ENCODE results near the gene CTIF.

Gene CTIF

DNA sequence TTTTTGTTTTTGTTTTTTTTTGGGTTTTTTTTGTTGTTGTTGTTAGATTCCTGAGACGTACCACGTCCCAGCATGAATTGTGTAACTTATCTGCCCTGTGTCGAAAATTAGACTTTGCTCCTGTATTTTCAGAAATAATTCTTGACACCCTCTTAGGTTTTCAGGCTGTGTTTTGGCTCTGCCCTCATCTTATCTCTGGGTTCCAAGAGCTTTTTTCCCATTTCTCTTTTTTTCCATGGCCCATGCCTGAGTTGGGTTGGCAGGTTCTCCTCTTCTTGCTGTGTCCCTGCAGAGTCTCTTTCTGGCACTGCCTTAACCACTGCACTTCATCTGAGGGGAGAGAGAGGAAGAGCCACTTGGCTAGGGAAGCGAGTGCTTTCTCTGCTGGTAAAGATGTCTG, 42.4 kb downstream of the CTIF start:
- DNase-seq (ENCODE audit: insufficient read length, low spot score) (no peak), FAIRE-seq (no peak)
- TF ChIP-seq, protein P1, sequence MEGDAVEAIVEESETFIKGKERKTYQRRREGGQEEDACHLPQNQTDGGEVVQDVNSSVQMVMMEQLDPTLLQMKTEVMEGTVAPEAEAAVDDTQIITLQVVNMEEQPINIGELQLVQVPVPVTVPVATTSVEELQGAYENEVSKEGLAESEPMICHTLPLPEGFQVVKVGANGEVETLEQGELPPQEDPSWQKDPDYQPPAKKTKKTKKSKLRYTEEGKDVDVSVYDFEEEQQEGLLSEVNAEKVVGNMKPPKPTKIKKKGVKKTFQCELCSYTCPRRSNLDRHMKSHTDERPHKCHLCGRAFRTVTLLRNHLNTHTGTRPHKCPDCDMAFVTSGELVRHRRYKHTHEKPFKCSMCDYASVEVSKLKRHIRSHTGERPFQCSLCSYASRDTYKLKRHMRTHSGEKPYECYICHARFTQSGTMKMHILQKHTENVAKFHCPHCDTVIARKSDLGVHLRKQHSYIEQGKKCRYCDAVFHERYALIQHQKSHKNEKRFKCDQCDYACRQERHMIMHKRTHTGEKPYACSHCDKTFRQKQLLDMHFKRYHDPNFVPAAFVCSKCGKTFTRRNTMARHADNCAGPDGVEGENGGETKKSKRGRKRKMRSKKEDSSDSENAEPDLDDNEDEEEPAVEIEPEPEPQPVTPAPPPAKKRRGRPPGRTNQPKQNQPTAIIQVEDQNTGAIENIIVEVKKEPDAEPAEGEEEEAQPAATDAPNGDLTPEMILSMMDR (IDR thresholded peaks at IDR 0.05; ENCODE audit: insufficient read depth, missing control alignments), result no peak

DNA sequence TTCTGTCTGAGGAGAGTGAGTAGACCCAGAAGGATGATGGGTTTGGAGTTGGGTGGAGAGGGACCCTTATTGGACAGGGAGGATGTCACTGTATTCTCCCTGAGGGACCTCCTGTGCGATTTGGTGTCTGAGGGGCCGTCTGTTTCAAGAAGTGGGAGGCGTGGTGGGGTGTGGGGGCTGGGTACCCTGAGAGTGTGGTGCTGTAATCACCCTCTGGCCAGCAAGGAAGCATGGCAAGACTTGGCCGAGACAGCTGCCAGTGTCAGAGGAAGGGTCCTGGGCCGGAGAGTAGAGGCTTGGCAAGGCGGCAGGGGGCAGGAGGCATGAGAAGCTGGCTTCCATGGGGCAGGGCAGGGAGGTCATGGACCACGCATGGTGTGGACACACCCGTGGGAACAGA, 43.1 kb downstream of the CTIF start:
- DNase-seq (ENCODE audit: insufficient read length, low spot score), result no peak
- TF ChIP-seq, protein P1 (IDR thresholded peaks at IDR 0.05; ENCODE audit: insufficient read depth, missing control alignments), result no peak
- FAIRE-seq, result no peak

DNA sequence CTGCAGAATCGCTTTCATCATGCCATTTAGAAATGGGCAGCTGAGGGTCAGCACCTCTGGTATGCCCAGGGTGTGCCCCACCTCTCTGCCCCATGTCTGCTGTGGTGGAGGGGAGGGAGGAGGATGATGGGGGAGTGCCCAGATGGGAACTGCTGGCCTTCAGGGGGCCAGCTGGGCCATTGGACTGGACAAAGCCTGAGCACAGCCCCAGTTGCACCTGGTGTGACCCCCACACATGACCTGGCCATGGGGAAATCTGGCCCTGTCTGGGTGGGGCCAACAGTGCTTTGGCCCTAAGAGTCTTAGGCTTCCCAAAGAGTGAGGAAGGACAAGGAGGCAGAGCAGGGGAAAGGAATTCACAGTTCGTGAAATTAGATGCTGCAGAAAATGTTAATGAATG, 44.1 kb downstream of the CTIF start:
- DNase-seq (ENCODE audit: insufficient read length, low spot score) (no peak), FAIRE-seq (no peak)
- TF ChIP-seq, protein P1 (IDR thresholded peaks at IDR 0.05; ENCODE audit: insufficient read depth, missing control alignments), result no peak

DNA sequence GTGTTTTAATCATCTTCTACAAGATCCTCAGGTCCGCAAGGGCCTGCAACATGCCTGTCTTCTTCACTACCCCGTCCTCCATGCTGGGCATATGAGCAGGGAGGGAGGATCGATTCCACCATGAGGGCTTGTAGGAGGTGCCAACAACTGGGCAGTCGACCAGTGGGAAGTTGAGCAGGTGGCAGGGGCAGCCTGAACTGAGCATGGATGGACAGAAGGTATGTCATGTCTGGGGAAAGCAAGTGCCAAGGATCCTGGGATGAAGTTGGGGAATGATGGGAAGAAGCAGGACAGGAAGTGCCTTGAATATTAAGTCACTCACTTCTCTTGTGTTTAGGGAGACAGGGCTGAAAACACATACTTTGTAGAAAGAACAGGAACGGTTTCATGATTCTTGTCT, 44.7 kb downstream of the CTIF start:
- FAIRE-seq, result no peak
- DNase-seq (ENCODE audit: insufficient read length, low spot score), result no peak
- TF ChIP-seq, protein P1 (IDR thresholded peaks at IDR 0.05; ENCODE audit: insufficient read depth, missing control alignments), result no peak

DNA sequence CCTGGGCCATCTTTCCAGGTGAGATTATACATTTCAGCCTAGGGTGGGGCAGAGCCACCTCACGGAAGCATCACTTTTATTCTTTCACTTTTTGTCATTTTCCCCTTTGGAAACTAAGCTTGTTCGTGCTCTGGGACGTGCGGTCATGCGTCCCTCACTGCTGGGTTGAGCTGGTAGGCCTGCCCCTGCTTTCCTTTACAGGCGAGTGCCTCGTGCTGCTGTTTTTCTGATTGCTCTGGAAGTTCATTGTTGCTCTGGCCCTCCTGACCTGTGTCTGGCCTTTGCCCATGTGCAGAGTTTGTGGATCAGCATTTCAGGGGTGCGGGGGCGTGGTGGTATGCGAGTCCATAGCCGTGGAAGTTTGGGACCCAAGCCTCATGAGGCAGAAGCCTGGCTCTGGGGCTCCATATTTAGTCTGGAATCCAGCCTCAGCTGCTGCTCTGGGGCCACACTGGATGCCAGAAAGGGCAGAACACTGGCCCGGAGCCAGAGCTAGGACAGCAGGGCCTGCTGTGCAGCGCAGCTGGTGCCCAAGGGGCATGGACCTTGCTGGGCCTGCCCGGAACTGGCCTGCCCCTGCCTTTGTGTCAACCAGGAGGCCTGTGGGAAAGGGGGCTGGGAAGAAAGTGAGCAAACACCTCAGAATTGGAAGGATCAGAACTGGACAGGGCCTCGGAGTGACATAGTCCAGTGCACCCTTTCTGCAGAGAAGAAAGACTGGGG, 51.1 kb downstream of the CTIF start:
- TF ChIP-seq, protein P1 (IDR thresholded peaks at IDR 0.05; ENCODE audit: insufficient read depth, missing control alignments), result no peak
- DNase-seq (ENCODE audit: insufficient read length, low spot score) (no peak), FAIRE-seq (no peak)

DNA sequence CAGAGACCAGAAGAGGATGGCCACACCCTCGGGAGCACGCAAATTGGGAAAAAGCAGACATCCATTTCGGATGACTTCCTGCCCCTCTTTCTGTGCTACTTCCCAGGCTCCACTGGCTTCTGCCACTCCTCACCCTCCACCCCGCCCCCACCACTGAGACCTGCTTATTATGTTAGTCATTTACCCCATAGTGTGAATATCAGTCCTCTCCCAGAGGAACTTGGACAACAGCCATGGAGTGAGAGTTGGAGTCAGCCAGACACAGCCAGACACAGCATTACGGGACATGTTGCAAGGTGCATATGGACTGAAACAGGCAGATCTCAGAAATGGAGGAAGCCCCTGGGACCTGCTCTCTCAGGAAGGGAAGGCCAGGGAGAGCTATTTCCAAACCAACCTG, 51.8 kb downstream of the CTIF start:
- DNase-seq (ENCODE audit: insufficient read length, low spot score), result no peak
- TF ChIP-seq, protein P1 (IDR thresholded peaks at IDR 0.05; ENCODE audit: insufficient read depth, missing control alignments), result no peak
- FAIRE-seq, result no peak

DNA sequence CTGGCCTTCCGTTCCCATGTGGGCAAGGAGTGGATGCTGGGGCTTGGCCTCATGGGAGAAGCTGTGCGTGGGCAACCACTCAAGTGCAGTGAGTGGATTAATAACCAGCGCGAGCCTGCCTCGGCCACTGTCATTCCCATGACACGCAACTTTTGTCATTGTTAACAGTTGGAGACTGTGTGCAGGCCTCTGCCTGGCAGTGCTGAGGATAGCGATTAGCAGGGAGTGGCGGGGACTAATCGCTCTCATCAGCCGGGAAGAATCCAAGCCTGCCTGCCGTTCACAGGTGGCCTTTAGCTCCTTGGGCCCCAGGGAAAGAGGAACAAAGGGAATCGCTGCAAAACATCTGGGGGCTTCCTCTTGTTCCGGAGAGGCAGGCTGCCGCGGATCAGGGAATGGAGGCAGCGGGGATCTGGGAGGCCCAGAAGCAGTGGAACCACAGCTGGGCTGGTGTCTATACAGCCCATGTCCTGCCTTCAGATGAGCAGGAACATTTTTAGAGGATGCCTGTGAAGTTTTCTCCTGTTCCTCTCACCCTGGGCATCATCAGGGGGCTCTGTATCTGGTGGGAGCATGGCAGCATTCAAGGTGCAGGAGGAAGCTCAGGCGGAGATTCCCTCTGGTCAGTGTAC, 53.8 kb downstream of the CTIF start:
- FAIRE-seq, result no peak
- TF ChIP-seq, protein P1 (IDR thresholded peaks at IDR 0.05; ENCODE audit: insufficient read depth, missing control alignments), result no peak

More for the DNA sequence above, 53.8 kb downstream of the CTIF start:
- no peak for DNase-seq (ENCODE audit: insufficient read length, low spot score)
